Testis (tissue), 2 donors: ENCODE data around the gene C16orf90.

Source experiments
- POLR2A ChIP-seq: fragments of 450-650 bp; IDR thresholded peaks from one replicate; pipeline ENCODE4 v1.6.1; 2017; ENCODE audit warnings: antibody characterized with exemption, mild to moderate bottlenecking, moderate library complexity
- TF ChIP-seq, protein P1 (sequence below), 3 experiments: fragments of 450-650 bp in 2 of 3; fragments of 200-600 bp in 1 of 3; sonication (generic) in 1 of 3; IDR thresholded peaks; one replicate each; pipeline ENCODE4 v1.5.1; 2016 to 2019; ENCODE audit warnings: antibody characterized with exemption in 3 of 3, mild to moderate bottlenecking in 2 of 3, moderate library complexity in 1 of 3

DNA sequence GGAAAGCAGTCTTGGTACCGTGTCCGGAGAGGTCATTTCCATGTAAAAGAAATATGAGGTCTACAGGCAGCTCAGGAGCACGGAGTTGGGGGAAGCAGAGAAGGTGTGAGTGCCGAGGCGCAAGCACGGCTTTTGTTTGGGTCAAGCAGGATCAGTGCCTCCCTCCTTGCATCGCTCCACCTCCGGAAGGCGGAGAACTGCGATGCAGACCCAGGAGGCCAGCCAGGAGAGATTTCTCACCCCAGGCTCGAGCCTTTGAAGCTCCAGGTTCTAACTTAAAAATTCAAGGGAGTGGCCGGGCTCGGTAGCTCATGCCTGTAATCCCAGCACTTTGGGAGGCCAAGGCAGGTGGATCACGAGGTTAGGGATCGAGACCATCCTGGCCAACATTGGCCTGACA lies 26.8 kb downstream of the C16orf90 start:
- TF ChIP-seq, protein P1, sequence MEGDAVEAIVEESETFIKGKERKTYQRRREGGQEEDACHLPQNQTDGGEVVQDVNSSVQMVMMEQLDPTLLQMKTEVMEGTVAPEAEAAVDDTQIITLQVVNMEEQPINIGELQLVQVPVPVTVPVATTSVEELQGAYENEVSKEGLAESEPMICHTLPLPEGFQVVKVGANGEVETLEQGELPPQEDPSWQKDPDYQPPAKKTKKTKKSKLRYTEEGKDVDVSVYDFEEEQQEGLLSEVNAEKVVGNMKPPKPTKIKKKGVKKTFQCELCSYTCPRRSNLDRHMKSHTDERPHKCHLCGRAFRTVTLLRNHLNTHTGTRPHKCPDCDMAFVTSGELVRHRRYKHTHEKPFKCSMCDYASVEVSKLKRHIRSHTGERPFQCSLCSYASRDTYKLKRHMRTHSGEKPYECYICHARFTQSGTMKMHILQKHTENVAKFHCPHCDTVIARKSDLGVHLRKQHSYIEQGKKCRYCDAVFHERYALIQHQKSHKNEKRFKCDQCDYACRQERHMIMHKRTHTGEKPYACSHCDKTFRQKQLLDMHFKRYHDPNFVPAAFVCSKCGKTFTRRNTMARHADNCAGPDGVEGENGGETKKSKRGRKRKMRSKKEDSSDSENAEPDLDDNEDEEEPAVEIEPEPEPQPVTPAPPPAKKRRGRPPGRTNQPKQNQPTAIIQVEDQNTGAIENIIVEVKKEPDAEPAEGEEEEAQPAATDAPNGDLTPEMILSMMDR (IDR thresholded peaks at IDR 0.05) = no peak
- no peak for TF ChIP-seq POLR2A
